Natural killer cell treated with Interleukin-12 subunit alpha and Interleukin-12 subunit beta and Interleukin-15 and Interleukin-18, amount 100 ng/mL, for 72 hours (primary cell): ENCODE results near the gene MYO6. TPM values are rescaled to one million over a fixed set of nuclear protein-coding genes. Genes with fewer than 3 reads are reported as not detected.

Experiments
- ATAC-seq, 2 donors: fragments of 150-1000 bp; cut with Tn5 transposase in 1 of 2; sonication (Bioruptor Pico), chemical (Tn5 transposase) in 1 of 2; 2 replicates each; pipeline ENCODE4 v1.10.0; 2021
- DNase-seq: peaks from one replicate; pipeline ENCODE4 v3.0.0; 2022; ENCODE audit warnings: low spot score
- H3K27ac Mint-ChIP-seq, 2 donors: 1 replicate in 1 of 2; 2 replicates in 1 of 2; pipeline ENCODE4 v1.8.0; 2022; ENCODE audit warnings: mixed read lengths in 2 of 2, mild to moderate bottlenecking in 1 of 2, moderate library complexity in 1 of 2
- H3K27me3 Mint-ChIP-seq, 2 donors: 1 replicate in 1 of 2; 2 replicates in 1 of 2; pipeline ENCODE4 v1.8.0; 2022; ENCODE audit warnings: mixed read lengths in 2 of 2
- H3K36me3 Mint-ChIP-seq: one replicate; pipeline ENCODE4 v1.8.0; 2022; ENCODE audit warnings: mixed read lengths
- H3K4me1 Mint-ChIP-seq, 2 donors: 1 replicate in 1 of 2; 2 replicates in 1 of 2; pipeline ENCODE4 v1.8.0; 2022; ENCODE audit warnings: low read depth in 2 of 2, mixed read lengths in 2 of 2, mild to moderate bottlenecking in 1 of 2
- H3K4me3 Mint-ChIP-seq: one replicate; pipeline ENCODE4 v1.8.0; 2022; ENCODE audit warnings: mixed read lengths
- H3K9me3 Mint-ChIP-seq: 2 replicates; pipeline ENCODE4 v1.8.0; 2022; ENCODE audit warnings: mixed read lengths
- total RNA-seq, 2 donors: library from RNA; stranded (reverse); gene quantifications; one replicate each; pipeline ENCODE4 v1.2.3, GENCODE V29; 2022

The MYO6 gene
- total RNA-seq, 2 donors from 2014 or later = 6.4 to 6.8 TPM

DNA sequence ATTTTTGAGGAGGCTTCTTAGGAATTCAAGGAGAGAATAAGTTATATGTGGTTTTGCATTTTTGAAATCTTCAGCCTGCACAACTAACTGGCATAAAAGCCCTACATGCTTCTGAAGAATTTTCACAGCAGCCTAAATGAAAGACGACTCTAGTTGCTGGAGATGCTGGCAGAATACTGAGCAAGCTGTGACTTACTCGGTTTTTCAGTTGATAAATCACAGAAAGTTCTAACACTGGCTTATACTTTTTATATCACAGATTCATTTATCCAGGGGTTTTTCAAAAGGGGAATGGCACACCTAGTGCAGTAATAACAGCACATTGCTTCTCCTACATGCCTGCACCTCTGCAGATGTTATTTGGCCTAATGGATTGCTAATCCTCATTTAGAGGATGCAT, 188.8 kb downstream of the MYO6 start:
- H3K36me3 Mint-ChIP-seq = no peaks in the 10 kb centered on the region
- ATAC-seq = no peak
- H3K4me1 Mint-ChIP-seq = peaks cover 7 to 8% of the 10 kb centered on the region in 2 donors
- no peak overlapping the region for H3K27ac Mint-ChIP-seq
- H3K27me3 Mint-ChIP-seq = peaks cover 15 to 26% of the 10 kb centered on the region in 2 donors
- no peaks in the 10 kb centered on the region for H3K9me3 Mint-ChIP-seq
- H3K4me3 Mint-ChIP-seq = no peak overlapping the region
- DNase-seq = no peak

DNA sequence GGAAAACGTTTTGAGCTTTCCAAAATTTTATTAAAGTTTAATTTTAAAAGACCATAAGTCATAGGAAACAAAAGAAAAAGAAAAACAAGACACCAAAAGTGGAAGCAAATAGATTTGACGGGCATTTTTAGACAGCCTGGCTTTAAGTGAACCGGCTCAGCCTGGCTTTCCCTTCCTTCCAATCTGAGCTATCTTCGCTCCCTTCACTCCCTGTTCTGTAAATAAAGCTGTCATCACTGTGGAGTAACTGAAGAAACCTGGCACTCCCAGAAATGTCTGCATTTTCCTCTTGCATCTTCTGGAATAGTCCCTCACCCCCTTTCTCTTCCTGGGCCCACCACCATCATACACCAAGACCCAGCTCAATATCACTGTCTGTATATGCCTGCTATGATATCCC, 191.5 kb downstream of the MYO6 start:
- ATAC-seq (no peak), DNase-seq (no peak)
- Mint-ChIP-seq H3K27me3 (peaks cover 4 to 15% of the 10 kb centered on the region in 2 donors), H3K27ac (no peak overlapping the region), H3K36me3 (no peaks in the 10 kb centered on the region), H3K4me1 (no peaks in the 10 kb centered on the region), H3K4me3 (no peak overlapping the region), H3K9me3 (no peaks in the 10 kb centered on the region)

DNA sequence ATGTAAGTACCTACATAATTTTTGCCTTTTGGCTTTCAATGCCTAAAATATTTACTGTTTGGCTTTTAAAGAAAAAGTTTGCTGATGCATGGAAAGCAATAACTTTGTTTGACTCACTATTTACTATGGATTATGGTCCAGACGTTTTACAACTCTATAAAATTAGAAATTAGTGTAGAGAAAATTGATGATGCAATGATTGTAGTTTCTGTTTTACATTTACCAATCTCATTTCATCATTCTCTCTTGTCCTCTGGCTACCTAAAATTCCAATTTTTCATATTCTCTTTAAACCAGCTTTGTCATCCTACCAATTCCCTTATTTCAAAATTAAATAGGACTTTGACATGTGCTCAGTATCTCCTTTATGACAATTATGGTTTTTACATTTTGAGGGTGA, 192.5 kb downstream of the MYO6 start:
- H3K4me1 Mint-ChIP-seq = no peaks in the 10 kb centered on the region
- H3K4me3 Mint-ChIP-seq = no peak overlapping the region
- DNase-seq (no peak), ATAC-seq (no peak)
- H3K36me3 Mint-ChIP-seq = no peaks in the 10 kb centered on the region
- no peaks in the 10 kb centered on the region for H3K9me3 Mint-ChIP-seq
- H3K27me3 Mint-ChIP-seq = peaks cover 0 to 7% of the 10 kb centered on the region in 2 donors
- no peak overlapping the region for H3K27ac Mint-ChIP-seq

DNA sequence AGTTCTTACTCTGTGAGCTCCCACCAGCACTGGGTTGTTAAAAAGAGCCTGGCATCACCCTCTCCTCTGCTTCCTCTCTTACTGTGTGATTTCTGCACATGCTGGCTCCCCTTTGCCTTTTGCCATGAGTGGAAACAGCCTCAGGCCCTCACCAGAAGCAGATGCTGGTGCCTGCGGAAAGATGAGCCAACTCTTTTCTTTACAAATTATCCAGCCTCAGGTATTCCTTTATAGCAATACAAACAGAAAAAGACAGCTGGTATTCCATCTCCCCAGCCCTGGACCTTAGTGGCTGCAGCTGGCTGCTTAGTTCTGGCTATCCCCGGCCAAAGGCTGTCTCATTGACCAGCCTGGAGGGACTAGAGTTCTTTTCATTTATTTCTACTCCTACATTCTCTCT, 194.3 kb downstream of the MYO6 start:
- H3K27ac Mint-ChIP-seq = no peak overlapping the region
- ATAC-seq (no peak), DNase-seq (no peak)
- no peaks in the 10 kb centered on the region for H3K36me3 Mint-ChIP-seq
- H3K9me3 Mint-ChIP-seq = no peaks in the 10 kb centered on the region
- no peaks in the 10 kb centered on the region for H3K4me1 Mint-ChIP-seq
- H3K27me3 Mint-ChIP-seq = peaks cover 0 to under 1% of the 10 kb centered on the region in 2 donors
- H3K4me3 Mint-ChIP-seq = no peak overlapping the region

DNA sequence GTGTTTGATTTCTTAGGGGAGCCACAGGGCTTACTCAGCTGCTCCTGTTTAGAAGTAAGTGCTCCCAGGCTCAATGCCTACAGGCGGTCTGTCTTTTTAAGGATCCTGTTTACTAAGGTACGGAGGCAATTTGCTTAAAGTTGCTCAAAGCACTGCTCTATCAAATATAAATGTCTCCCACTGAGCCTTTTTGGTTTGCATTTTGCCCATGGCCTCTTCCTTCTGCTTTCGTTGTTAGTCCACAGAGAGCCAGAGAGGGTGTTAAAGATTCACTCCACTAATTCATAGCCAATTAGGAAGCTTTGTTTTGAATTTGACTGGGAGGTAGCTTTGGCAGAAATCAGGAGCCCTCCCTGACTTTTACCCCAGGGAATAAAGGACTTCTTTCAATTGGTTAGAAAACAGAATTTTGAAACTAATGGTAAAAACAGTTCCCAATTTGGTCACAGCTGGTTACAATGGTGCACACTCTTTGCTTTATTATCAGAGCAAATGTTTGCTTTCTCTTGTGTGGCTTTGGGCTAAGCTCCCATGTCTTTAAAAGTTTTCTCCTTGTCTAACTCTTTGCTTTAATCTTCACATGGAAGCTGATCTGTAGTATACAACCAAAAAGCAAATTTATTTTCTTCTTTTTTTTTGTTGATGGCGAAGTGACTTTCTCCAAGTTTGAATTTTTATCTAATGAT, 197.2 kb downstream of the MYO6 start:
- DNase-seq (no peak), ATAC-seq (no peak)
- Mint-ChIP-seq H3K4me1 (no peaks in the 10 kb centered on the region), H3K9me3 (no peaks in the 10 kb centered on the region), H3K4me3 (no peak overlapping the region), H3K36me3 (no peaks in the 10 kb centered on the region), H3K27ac (no peak overlapping the region), H3K27me3 (peaks cover 0 to 7% of the 10 kb centered on the region in 2 donors)

DNA sequence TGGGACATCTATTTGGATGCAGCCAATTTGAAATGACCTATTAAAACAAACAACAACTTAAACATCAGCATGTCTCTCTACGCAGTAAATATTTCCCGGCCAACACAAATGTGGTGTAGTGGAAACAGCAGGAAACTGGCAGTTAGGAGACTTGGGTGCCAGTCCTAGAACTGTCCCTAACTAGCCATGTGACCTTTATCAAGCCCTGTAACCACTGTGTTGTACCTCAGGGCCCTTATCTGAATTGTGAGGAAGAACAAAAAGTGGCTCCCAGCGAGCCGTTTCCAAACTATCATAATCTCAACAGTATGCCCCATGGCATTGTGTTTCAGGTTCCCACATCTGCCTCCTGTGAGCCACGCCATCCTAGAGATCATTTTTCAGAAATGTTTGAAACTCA, 198.9 kb downstream of the MYO6 start:
- Mint-ChIP-seq H3K27me3 (peaks cover 0 to 7% of the 10 kb centered on the region in 2 donors), H3K4me3 (no peak overlapping the region), H3K4me1 (no peaks in the 10 kb centered on the region), H3K27ac (no peak overlapping the region), H3K36me3 (no peaks in the 10 kb centered on the region), H3K9me3 (no peaks in the 10 kb centered on the region)
- no peak for ATAC-seq
- no peak for DNase-seq

DNA sequence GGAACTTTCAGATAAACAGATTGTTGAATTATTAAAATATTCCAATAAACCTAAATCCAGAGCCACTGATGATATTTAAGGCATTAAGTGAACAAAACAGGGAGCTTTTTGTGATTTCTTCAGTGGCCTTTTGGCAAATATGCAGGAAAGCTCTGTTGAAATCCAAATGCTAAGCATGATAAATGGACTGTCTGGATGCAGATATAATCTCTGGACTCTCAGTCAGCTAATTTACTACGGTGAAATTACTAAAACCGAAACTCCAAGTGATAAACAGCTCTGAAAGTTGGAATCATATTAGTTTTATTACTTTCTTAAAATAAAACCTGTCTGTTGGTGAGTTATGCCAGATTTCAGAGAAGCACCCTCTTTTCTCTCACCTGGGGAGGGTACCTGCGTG, 203.1 kb downstream of the MYO6 start:
- Mint-ChIP-seq H3K4me3 (no peak overlapping the region), H3K9me3 (peaks cover 7% of the 10 kb centered on the region), H3K27me3 (peaks cover 0 to 7% of the 10 kb centered on the region in 2 donors), H3K27ac (no peak overlapping the region), H3K4me1 (no peaks in the 10 kb centered on the region), H3K36me3 (no peaks in the 10 kb centered on the region)
- DNase-seq = no peak
- no peak for ATAC-seq

DNA sequence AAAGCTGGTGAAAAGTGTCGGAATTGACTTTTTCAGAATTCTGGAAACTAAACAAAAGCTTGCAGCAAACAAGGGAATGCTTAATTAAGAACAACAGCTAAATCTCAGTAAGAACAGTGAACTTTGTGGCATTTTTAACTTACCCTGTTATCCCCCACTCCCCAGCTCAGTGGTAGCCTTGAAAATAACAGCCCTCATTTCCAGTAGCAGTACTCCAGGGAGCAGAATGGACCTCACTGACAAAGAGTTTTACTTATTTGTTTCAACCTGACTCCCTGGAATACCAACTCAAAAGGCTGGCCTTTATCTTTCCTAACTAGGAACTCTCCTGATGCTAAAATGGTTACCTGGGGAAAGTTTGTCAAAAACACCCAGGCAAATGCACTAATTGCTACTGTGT, 214.5 kb downstream of the MYO6 start:
- Mint-ChIP-seq H3K4me1 (no peaks in the 10 kb centered on the region), H3K4me3 (no peak overlapping the region), H3K27ac (no peak overlapping the region), H3K9me3 (peaks cover 2% of the 10 kb centered on the region), H3K27me3 (no peaks in the 10 kb centered on the region), H3K36me3 (no peaks in the 10 kb centered on the region)
- ATAC-seq (no peak), DNase-seq (no peak)

DNA sequence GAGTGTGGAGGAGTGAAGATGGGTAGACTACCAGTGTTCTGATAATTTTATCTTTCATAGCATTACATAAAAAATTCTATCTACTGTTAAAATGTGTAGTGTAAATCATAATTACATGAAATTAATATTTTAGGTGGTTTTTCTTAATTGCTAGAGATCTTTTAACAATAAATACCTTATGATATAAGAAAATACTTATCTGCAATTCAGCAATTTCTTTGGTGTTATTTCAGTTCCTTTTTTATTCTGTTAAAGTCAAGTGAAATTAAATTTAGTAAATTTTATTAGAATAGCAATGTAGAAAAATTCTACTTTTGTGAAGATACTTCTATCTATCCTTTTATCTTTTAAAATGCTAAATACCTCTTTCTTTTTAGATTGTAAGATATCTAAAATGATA, 219.1 kb downstream of the MYO6 start:
- Mint-ChIP-seq H3K27me3 (no peaks in the 10 kb centered on the region), H3K4me3 (no peak overlapping the region), H3K27ac (no peak overlapping the region), H3K36me3 (no peaks in the 10 kb centered on the region), H3K9me3 (peaks cover 3% of the 10 kb centered on the region), H3K4me1 (no peaks in the 10 kb centered on the region)
- DNase-seq = no peak
- no peak for ATAC-seq

Other genes starting within 250 kb of the MYO6 start
- gene SENP6, start 147.4 kb upstream of the MYO6 start, total RNA-seq = 10 to 100 TPM; 64.8 to 99.7 TPM